Upper lobe of right lung (tissue), 1 donor: Measurements from ENCODE around the gene PDILT. TPM values are rescaled to one million over a fixed set of nuclear protein-coding genes. Genes with fewer than 3 reads are reported as not detected.
"Not testable (repeated sequence)": the region's sequence is repeated elsewhere in the genome, so short reads cannot be mapped to it uniquely, and the experiment has no call there.

Experiments
- ATAC-seq: fragments of 200-7000 bp; cut with Tn5 transposase; one replicate; pipeline ENCODE4 v1.9.1; 2020; ENCODE audit warnings: mild to moderate bottlenecking, moderate library complexity
- DNase-seq: peaks from one replicate; pipeline ENCODE4 v3.0.0-alpha.2; 2020
- H3K27ac ChIP-seq: fragments of 200-600 bp; one replicate; pipeline ENCODE4 v1.8.0; 2022
- H3K27me3 ChIP-seq: fragments of 200-600 bp; one replicate; pipeline ENCODE4 v1.8.0; 2022; ENCODE audit warnings: mild to moderate bottlenecking
- H3K36me3 ChIP-seq: fragments of 200-600 bp; one replicate; pipeline ENCODE4 v1.8.0; 2022
- H3K4me1 ChIP-seq: fragments of 200-600 bp; one replicate; pipeline ENCODE4 v1.8.0; 2022
- H3K4me3 ChIP-seq: fragments of 200-600 bp; one replicate; pipeline ENCODE4 v1.8.0; 2022; ENCODE audit warnings: mild to moderate bottlenecking
- H3K9me3 ChIP-seq: fragments of 200-600 bp; one replicate; pipeline ENCODE4 v1.8.0; 2022
- intact Hi-C: fragments of 100-400 bp; cut with DNase I; formaldehyde crosslinking; loops from one replicate; pipeline ENCODE4 v1.11.0; 2022
- total RNA-seq: library from RNA; stranded (reverse); fragmentation: NEBNext Ultra II Directional; extraction: Animal tissue kit (Norgen Biotek cat#: 25700); gene quantifications from one replicate; pipeline ENCODE4 v1.2.1, GENCODE V29; 2021
- TF ChIP-seq, protein P1 (sequence below): fragments of 200-600 bp; IDR thresholded peaks from one replicate; pipeline ENCODE4 v1.8.0; 2022; ENCODE audit warnings: antibody characterized with exemption
- donor health status: DM: no; HTN: yes; CAD: no; lungs with severe emphysema.

Gene PDILT
- total RNA-seq, 1 donor from 2014 or later = not detected

DNA sequence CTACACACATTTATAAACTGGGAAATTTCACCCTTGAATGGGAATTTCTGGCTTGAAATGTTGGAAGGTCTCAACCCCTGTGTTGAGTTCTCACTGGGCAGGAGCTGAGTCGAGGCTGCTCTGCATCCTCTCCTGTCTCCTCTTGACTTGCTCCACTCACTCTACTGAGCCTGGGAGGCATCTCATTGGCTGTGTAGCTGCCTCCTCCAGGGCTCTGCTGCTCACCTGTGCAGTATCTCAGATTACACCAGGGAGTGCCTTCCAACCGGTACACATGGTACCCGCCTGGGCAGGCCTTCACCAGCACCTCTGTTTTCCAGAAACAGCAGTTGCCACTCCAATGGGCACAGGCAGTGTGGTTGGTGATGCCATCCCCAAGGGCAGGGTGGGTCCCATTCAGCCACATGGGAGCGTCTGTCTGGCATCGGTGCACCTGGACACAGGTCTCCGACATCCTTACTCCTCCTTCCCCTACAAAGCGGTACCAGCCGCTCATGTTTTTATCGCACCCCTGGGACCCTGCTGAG is 80.9 kb downstream of the PDILT start:
- TF ChIP-seq, protein P1, sequence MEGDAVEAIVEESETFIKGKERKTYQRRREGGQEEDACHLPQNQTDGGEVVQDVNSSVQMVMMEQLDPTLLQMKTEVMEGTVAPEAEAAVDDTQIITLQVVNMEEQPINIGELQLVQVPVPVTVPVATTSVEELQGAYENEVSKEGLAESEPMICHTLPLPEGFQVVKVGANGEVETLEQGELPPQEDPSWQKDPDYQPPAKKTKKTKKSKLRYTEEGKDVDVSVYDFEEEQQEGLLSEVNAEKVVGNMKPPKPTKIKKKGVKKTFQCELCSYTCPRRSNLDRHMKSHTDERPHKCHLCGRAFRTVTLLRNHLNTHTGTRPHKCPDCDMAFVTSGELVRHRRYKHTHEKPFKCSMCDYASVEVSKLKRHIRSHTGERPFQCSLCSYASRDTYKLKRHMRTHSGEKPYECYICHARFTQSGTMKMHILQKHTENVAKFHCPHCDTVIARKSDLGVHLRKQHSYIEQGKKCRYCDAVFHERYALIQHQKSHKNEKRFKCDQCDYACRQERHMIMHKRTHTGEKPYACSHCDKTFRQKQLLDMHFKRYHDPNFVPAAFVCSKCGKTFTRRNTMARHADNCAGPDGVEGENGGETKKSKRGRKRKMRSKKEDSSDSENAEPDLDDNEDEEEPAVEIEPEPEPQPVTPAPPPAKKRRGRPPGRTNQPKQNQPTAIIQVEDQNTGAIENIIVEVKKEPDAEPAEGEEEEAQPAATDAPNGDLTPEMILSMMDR = no peak
- Histone ChIP-seq H3K4me1 (no peaks in the 10 kb centered on the region), H3K9me3 (no peaks in the 10 kb centered on the region), H3K4me3 (no peak overlapping the region), H3K27ac (no peak overlapping the region), H3K36me3 (no peaks in the 10 kb centered on the region), H3K27me3 (peaks cover 4% of the 10 kb centered on the region)
- ATAC-seq (peak; percentile 15), DNase-seq (no peak)
- intact Hi-C loops = no loop called here

DNA sequence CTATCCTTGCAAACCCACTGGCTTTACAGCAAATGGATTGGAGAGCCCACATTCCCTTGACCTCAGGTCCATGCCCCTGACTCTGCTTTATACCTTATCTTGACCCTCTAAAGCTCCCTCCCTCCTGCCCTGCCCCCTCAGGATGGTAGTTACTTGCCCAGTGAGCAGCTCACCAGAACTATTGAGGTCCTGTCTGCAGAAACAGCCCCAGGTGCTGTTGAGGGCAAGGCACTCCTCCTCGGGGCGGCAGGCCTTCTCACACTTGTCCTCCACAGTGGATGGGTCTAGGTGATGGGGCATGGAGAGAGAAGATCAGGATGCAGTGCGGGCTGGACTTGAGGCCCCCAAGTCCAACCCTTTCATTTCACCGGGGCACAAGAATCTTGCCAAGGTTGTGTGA is 81.8 kb downstream of the PDILT start:
- H3K4me1 ChIP-seq = no peaks in the 10 kb centered on the region
- no peak overlapping the region for H3K4me3 ChIP-seq
- ATAC-seq (no peak), DNase-seq (no peak)
- H3K27me3 ChIP-seq = peaks cover 3% of the 10 kb centered on the region
- no peaks in the 10 kb centered on the region for H3K36me3 ChIP-seq
- no peaks in the 10 kb centered on the region for H3K9me3 ChIP-seq
- intact Hi-C loops = no loop called here
- TF ChIP-seq, protein P1 = no peak
- H3K27ac ChIP-seq = no peak overlapping the region

DNA sequence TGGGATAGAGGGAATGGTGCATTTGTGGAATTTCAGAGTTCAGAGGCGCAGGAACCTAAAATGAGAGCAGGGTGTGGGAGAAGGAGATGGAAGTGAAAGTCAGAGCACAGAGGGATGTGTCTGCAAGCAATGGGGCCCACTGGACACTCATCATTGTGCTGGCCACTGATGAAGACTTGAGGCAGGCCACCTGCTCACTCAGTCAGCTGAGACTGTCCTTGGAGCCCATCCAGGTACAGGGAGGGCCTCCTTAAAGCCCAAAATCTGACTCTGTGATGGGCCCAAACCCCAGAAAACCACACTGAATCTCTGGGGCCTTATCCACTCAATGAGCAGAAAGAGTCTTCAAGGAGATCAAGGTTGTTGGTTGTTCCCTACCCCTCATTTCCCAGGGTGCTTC is 82.9 kb downstream of the PDILT start:
- TF ChIP-seq, protein P1 = no peak
- no peaks in the 10 kb centered on the region for H3K27me3 ChIP-seq
- H3K36me3 ChIP-seq = no peaks in the 10 kb centered on the region
- no peak for ATAC-seq
- no peak overlapping the region for H3K4me3 ChIP-seq
- H3K9me3 ChIP-seq = no peaks in the 10 kb centered on the region
- intact Hi-C loops = no loop called here
- H3K27ac ChIP-seq = no peak overlapping the region
- H3K4me1 ChIP-seq = no peaks in the 10 kb centered on the region
- DNase-seq = no peak

DNA sequence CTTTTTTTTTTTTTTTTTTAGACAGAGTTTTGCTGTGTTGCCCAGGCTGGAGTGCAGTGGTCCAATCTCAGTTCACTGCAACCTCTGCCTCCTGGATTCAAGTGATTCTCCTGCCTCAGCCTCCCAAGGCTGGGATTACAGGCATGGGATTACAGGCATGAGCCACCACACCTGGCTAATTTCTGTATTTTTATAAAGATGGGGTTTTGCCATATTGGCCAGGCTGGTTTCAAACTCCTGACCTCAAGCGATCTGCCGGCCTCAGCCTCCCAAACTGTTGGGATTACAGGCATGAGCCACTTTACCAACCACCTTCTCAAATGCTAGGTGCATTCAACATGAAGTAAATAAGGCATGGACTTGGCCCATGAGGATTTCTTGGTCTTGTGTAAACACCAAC is 83.5 kb downstream of the PDILT start:
- ATAC-seq, DNase-seq, H3K4me1 ChIP-seq, H3K27me3 ChIP-seq, H3K36me3 ChIP-seq, intact Hi-C loops, H3K27ac ChIP-seq, H3K4me3 ChIP-seq, H3K9me3 ChIP-seq: not testable (repeated sequence)

DNA sequence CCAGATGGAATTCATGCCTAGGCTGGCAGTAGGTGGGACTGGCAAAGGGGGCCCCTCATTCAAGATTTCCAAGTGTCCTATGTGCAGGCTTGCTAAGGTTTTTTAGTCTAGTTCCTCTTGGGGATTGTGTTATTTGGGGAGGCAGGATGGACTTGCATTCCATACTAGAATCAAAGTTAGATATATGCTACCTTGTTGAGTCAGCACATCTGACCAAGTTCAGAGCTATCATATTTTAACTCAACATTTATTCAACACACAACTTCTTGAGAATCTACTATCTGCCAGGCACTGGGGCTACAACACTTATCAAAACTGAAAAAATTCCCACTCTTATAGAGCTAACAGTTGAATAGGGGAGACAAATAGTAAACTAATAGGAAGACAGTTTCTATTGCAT is 83.9 kb downstream of the PDILT start:
- no peak overlapping the region for H3K27ac ChIP-seq
- intact Hi-C loops = no loop called here
- ATAC-seq (no peak), DNase-seq (no peak)
- H3K9me3 ChIP-seq = no peaks in the 10 kb centered on the region
- TF ChIP-seq, protein P1 = no peak
- no peaks in the 10 kb centered on the region for H3K27me3 ChIP-seq
- H3K4me1 ChIP-seq = no peaks in the 10 kb centered on the region
- no peak overlapping the region for H3K4me3 ChIP-seq
- no peaks in the 10 kb centered on the region for H3K36me3 ChIP-seq

DNA sequence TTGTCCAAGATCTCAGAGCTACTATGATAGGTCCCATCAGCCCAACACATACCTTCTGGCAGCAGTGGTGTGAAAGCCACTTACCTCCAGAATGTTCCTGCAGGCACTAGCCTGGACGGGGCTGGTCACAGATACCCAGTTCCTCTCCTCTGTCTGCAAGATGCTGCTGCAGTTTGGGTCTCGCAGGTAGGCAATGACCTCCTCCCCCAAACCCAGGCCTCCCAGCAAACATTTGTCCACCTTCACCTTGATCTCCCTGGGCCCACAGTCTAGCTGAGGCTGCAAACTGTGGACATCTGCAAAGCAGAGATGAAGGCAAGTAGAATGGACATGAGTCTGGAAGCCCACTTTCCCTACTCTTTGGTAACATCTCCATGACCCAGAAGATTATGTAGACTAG is 84.4 kb downstream of the PDILT start:
- intact Hi-C loops = no loop called here
- Histone ChIP-seq H3K27me3 (no peaks in the 10 kb centered on the region), H3K36me3 (no peaks in the 10 kb centered on the region), H3K9me3 (no peaks in the 10 kb centered on the region), H3K4me1 (no peaks in the 10 kb centered on the region), H3K27ac (no peak overlapping the region), H3K4me3 (no peak overlapping the region)
- DNase-seq (no peak), ATAC-seq (no peak)
- TF ChIP-seq, protein P1 = no peak
